Activated naive CD8-positive, alpha-beta T cell treated with anti-CD3 and anti-CD28 coated beads, Interleukin-2, amount 10 ng/mL, durations not matched to agents 7 days and 5 days (primary cell): Measurements from ENCODE around the gene SLC41A1. TPM values are rescaled to one million over a fixed set of nuclear protein-coding genes. Genes with fewer than 3 reads are reported as not detected.

Experiments
- ATAC-seq: fragments of 150-1000 bp; cut with Tn5 transposase; one replicate; pipeline ENCODE4 v1.10.0; 2021; ENCODE audit warnings: low read depth, moderate library complexity
- POLR2A ChIA-PET: fragments of 350-600 bp; sonication (Branson Sonifier 250); formaldehyde crosslinking; loops from one replicate; lab custom pipeline; 2021; ENCODE audit warnings: antibody characterized with exemption; lab: Charles Lee
- DNase-seq: peaks from one replicate; pipeline ENCODE4 v3.0.0; 2021
- H3K27ac Mint-ChIP-seq: one replicate; pipeline ENCODE4 v1.8.0; 2022; ENCODE audit warnings: mild to moderate bottlenecking, mixed read lengths
- H3K27me3 Mint-ChIP-seq: one replicate; pipeline ENCODE4 v1.8.0; 2022; ENCODE audit warnings: mild to moderate bottlenecking, moderate library complexity, mixed read lengths
- H3K36me3 Mint-ChIP-seq: one replicate; pipeline ENCODE4 v1.8.0; 2021; ENCODE audit warnings: mild to moderate bottlenecking, mixed read lengths
- H3K4me1 Mint-ChIP-seq: one replicate; pipeline ENCODE4 v1.8.0; 2021; ENCODE audit warnings: mixed read lengths
- H3K4me3 Mint-ChIP-seq: one replicate; pipeline ENCODE4 v1.8.0; 2022; ENCODE audit warnings: mild to moderate bottlenecking, moderate library complexity, mixed read lengths
- H3K9me3 Mint-ChIP-seq: one replicate; pipeline ENCODE4 v1.8.0; 2021; ENCODE audit warnings: mixed read lengths
- total RNA-seq, 2 experiments: library from RNA; stranded (reverse); gene quantifications; one replicate each; pipeline ENCODE4 v1.2.3, GENCODE V29; 2021

Gene SLC41A1
- total RNA-seq, 2 experiments from 2014 or later, result 16.8 to 19.6 TPM

GRCh38 chr1:205775015-205775716, 37.8 kb downstream of the SLC41A1 start, which contains the start of gene RAB29:
RAB29 (minus strand) TSS chr1:205775482; CDS start chr1:205774956, 526 bp downstream.
- Mint-ChIP-seq H3K27ac (peak within 1 kb of the TSS; percentile 94), H3K27me3 (no peaks in the 10 kb centered on the region), H3K36me3 (peaks cover 15% of the 10 kb centered on the region), H3K4me1 (peaks cover 45% of the 10 kb centered on the region), H3K4me3 (peak within 1 kb of the TSS; percentile 88), H3K9me3 (no peaks in the 10 kb centered on the region)
- POLR2A ChIA-PET, result interaction anchor here (0.5 to 4.9 kb wide), 12 partner anchors 8 to 184 kb away, joined by 3 to 43 read pairs (median 6); partner anchors contain the start of genes ELK4, NUCKS1 and SLC45A3
- ATAC-seq, result peak; percentile 86
- DNase-seq, result peak; percentile 83

DNA sequence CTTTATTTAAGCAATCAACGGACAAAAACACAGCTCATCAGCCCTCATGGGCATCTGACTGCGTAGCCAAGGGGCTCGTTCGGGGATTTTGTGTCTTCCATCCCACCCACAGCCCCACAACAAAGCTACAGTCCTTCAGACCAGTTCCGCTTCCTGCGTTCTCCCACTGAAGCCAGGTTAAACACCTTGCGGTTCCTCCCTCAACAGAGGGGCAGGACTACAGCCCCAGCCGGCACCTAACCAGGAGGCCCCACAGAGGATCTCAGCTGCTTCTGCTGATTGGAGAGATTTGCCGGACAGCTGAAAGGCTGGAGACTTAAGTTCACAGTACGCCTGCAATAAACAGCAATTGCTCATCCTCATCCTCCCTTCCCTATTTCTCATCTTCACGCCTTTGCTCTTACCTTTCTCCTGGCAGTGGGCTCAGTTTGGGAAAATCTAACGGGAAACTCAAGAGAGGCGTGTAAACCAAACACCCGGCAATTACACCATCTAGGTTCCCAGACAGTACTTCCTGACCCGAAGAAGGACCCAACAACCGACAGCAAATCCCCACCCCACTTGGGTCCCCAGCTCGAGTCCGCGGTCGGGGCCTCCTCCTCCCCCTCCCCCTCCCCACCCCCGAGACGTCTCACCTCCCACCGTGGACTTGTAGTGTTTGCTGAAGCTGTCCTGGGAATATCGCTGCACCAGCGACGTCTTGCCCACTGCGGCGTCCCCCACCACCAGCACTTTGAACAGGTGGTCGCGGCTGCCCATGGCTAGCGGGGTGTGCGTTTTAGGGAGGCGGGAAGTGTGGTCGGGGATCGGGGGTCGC, 38.6 kb downstream of the SLC41A1 start:
- Mint-ChIP-seq H3K27ac (peak overlapping the region; percentile 94), H3K9me3 (no peaks in the 10 kb centered on the region), H3K27me3 (no peaks in the 10 kb centered on the region), H3K4me1 (peaks cover 45% of the 10 kb centered on the region), H3K4me3 (peak overlapping the region; percentile 88), H3K36me3 (peaks cover 22% of the 10 kb centered on the region)
- peak; percentile 61 for DNase-seq
- peak; percentile 37 for ATAC-seq
- POLR2A ChIA-PET, result interaction anchor here (0.5 to 4.9 kb wide), 12 partner anchors 8 to 183 kb away, joined by 3 to 43 read pairs (median 6); partner anchors contain the start of genes ELK4, NUCKS1 and SLC45A3

DNA sequence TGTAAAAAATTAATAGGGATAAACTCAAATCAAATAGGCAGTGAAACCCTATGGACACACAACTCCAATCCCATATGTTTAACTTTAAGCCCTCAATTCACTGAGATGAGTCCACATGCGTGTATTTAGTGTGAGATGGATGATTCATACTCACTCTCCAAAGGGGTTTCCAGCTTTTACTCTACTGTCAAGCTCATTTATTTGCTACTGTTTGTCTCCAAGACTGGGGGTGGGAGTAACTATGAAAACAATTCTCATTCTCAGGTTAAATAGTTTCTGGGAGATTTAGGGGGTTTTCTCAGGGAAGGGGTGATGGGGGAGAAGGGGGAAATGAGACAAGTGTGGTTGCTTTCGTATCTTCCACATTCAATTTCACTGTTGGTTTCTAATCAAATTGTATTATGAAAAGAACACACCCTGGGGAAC, 40.4 kb downstream of the SLC41A1 start:
- H3K9me3 Mint-ChIP-seq, result no peaks in the 10 kb centered on the region
- H3K4me1 Mint-ChIP-seq, result peaks cover 42% of the 10 kb centered on the region
- H3K36me3 Mint-ChIP-seq, result peaks cover 33% of the 10 kb centered on the region
- DNase-seq (no peak), ATAC-seq (no peak)
- POLR2A ChIA-PET, result interaction anchor here (0.9 to 1.8 kb wide), 2 partner anchors 17 to 23 kb away, joined by 4 to 13 read pairs; partner anchors contain the start of gene NUCKS1
- no peak overlapping the region for H3K27ac Mint-ChIP-seq
- peak overlapping the region; percentile 26 for H3K4me3 Mint-ChIP-seq
- no peaks in the 10 kb centered on the region for H3K27me3 Mint-ChIP-seq

DNA sequence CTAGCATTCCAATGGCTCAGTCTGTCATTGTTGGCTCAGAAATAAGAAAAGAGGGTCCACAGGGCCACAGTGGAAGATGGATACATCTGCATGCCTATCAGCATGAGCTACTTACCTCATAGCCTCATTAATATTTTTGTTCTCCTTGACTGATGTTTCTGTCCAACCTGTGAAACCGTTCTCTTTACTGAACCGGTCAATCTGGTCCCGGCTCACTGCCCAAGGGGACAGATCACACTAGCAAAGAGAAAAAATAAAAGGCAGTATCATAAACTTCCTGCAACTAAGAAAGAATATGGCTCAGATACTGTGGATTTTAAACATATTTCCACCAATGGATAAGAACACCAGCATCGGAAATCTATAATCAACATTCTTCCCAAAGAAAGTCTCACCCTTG, 42.4 kb downstream of the SLC41A1 start:
- H3K4me1 Mint-ChIP-seq, result peaks cover 44% of the 10 kb centered on the region
- H3K27me3 Mint-ChIP-seq, result no peaks in the 10 kb centered on the region
- ATAC-seq, result no peak
- POLR2A ChIA-PET, result interaction anchor here (0.9 kb wide), 1 partner anchor 21 kb away, joined by 3 read pairs; no protein-coding TSS in a partner anchor
- no peak overlapping the region for H3K4me3 Mint-ChIP-seq
- peaks cover 37% of the 10 kb centered on the region for H3K36me3 Mint-ChIP-seq
- no peak overlapping the region for H3K27ac Mint-ChIP-seq
- DNase-seq, result no peak
- no peaks in the 10 kb centered on the region for H3K9me3 Mint-ChIP-seq

DNA sequence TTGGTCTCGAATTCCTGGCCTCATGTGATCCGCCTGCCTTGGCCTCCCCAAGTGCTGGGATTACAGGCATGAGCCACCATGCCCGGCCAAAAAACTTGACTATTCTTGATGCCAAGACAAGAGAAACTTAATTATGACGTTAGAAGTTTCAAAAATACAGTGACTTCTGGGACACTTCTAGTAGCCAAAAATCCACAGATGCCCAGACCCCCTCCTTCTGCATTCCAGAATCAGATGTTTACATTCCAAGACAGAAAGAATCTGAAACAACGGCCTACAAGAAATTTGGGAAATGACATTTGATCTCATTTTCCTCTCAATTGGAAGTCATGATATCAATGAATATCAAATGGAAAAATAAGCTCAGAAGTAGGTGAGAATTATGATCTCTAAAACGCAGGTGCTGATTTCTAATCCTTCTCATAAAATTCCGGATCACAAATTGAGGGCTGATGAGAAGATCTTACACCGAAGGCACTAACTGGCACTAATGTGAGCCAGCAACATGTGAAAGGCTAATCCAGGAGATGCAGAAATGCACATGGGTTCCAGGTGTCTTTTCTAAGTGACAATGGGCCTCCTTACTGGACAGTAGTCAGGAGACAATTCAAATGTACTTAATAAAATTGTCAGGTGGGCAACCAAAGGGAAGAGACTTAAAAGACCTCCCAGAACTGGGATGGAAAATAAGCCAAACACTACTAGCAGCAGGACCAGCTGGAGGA, 43.2 kb downstream of the SLC41A1 start:
- Mint-ChIP-seq H3K4me3 (no peak overlapping the region), H3K9me3 (no peaks in the 10 kb centered on the region), H3K36me3 (peaks cover 37% of the 10 kb centered on the region), H3K4me1 (peaks cover 40% of the 10 kb centered on the region), H3K27ac (no peak overlapping the region), H3K27me3 (no peaks in the 10 kb centered on the region)
- DNase-seq (no peak), ATAC-seq (no peak)
- POLR2A ChIA-PET, result interaction anchor here (0.9 kb wide), 1 partner anchor 21 kb away, joined by 3 read pairs; no protein-coding TSS in a partner anchor

DNA sequence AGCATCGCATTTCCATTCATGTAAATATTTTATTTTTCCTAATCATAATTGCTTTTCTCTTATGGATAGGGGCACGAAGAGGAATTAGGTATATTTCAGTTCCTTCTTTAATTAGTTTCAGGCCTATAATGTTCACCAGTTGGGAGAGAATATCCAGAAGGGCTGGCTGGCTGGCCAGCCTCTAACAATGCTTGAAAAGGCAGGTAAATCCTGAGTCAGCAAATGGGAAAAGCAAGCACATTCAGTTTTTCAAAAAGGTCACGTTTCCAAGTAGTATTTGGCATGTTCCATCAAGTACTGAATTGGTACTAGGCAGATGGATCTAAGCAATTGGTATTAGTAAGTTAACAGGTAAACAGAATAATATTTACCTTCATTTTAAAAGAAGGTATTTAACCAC, 45.8 kb downstream of the SLC41A1 start:
- ATAC-seq, result no peak
- POLR2A ChIA-PET, result no interaction called here
- no peak overlapping the region for H3K27ac Mint-ChIP-seq
- H3K4me1 Mint-ChIP-seq, result peaks cover 21% of the 10 kb centered on the region
- no peaks in the 10 kb centered on the region for H3K27me3 Mint-ChIP-seq
- no peaks in the 10 kb centered on the region for H3K9me3 Mint-ChIP-seq
- no peak overlapping the region for H3K4me3 Mint-ChIP-seq
- no peak for DNase-seq
- peaks cover 37% of the 10 kb centered on the region for H3K36me3 Mint-ChIP-seq

- Mint-ChIP-seq H3K4me3 (no peak overlapping the region), H3K27me3 (no peaks in the 10 kb centered on the region), H3K27ac (peak overlapping the region; percentile 31), H3K4me1 (peaks cover 15% of the 10 kb centered on the region), H3K9me3 (no peaks in the 10 kb centered on the region), H3K36me3 (peaks cover 36% of the 10 kb centered on the region)
- DNase-seq (no peak), ATAC-seq (no peak)
- POLR2A ChIA-PET, result interaction anchor here (2.5 kb wide), 1 partner anchor 8 kb away, joined by 17 read pairs; the partner anchor contains the start of gene RAB29
Observed at GRCh38 chr1:205766570-205766969, 46.4 kb downstream of the SLC41A1 start.

DNA sequence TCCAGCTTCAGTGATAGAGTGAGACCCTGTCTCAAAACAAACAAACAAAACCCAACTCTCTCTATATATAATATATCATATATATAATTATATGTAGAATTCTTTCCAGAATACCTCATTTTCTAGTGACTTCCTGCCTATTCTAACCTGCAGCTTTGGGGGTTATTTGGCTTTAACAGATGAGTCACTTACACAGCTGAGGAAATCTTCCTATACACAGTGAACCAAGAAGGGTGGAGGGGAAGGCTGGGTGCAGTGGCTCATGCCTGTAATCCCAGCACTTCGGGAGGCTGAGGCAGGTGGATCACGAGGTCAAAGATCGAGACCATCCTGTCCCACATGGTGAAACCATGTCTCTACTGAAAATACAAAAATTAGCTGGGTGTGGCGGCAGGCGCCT, 47.0 kb downstream of the SLC41A1 start:
- no peaks in the 10 kb centered on the region for H3K9me3 Mint-ChIP-seq
- DNase-seq (no peak), ATAC-seq (no peak)
- H3K27ac Mint-ChIP-seq, result peak overlapping the region; percentile 31
- peaks cover 11% of the 10 kb centered on the region for H3K4me1 Mint-ChIP-seq
- no peak overlapping the region for H3K4me3 Mint-ChIP-seq
- H3K27me3 Mint-ChIP-seq, result no peaks in the 10 kb centered on the region
- POLR2A ChIA-PET, result interaction anchor here (1.2 to 2.5 kb wide), 2 partner anchors 9 to 16 kb away, joined by 3 to 17 read pairs; partner anchors contain the start of gene RAB29
- peaks cover 31% of the 10 kb centered on the region for H3K36me3 Mint-ChIP-seq

GRCh38 chr1:205764578-205764977, 48.4 kb downstream of the SLC41A1 start:
- H3K4me1 Mint-ChIP-seq, result peaks cover 9% of the 10 kb centered on the region

GRCh38 chr1:205763980-205764379, 49.0 kb downstream of the SLC41A1 start:
- H3K4me3 Mint-ChIP-seq, result no peak overlapping the region
- H3K27me3 Mint-ChIP-seq, result no peaks in the 10 kb centered on the region
- ATAC-seq, result no peak
- H3K36me3 Mint-ChIP-seq, result peaks cover 12% of the 10 kb centered on the region
- DNase-seq, result no peak
- H3K4me1 Mint-ChIP-seq, result peaks cover 9% of the 10 kb centered on the region
- H3K27ac Mint-ChIP-seq, result no peak overlapping the region
- POLR2A ChIA-PET, result interaction anchor here (1.6 kb wide), 1 partner anchor 10 kb away, joined by 3 read pairs; no protein-coding TSS in a partner anchor
- H3K9me3 Mint-ChIP-seq, result no peaks in the 10 kb centered on the region

More at GRCh38 chr1:205764578-205764977, 48.4 kb downstream of the SLC41A1 start:
- no peak overlapping the region for H3K4me3 Mint-ChIP-seq
- DNase-seq (no peak), ATAC-seq (no peak)
- H3K27me3 Mint-ChIP-seq, result no peaks in the 10 kb centered on the region
- no peak overlapping the region for H3K27ac Mint-ChIP-seq
- no peaks in the 10 kb centered on the region for H3K9me3 Mint-ChIP-seq
- peaks cover 18% of the 10 kb centered on the region for H3K36me3 Mint-ChIP-seq
- POLR2A ChIA-PET, result interaction anchor here (0.7 to 2.5 kb wide), 3 partner anchors 10 to 480 kb away, joined by 3 to 17 read pairs (median 4); partner anchors contain the start of gene RAB29

- Mint-ChIP-seq H3K27me3 (no peaks in the 10 kb centered on the region), H3K27ac (peak overlapping the region; percentile 31), H3K9me3 (no peaks in the 10 kb centered on the region), H3K36me3 (peaks cover 5% of the 10 kb centered on the region), H3K4me1 (no peaks in the 10 kb centered on the region), H3K4me3 (no peak overlapping the region)
- POLR2A ChIA-PET, result no interaction called here
- ATAC-seq (no peak), DNase-seq (no peak)
Observed at GRCh38 chr1:205760606-205761005, 52.4 kb downstream of the SLC41A1 start.

- no peaks in the 10 kb centered on the region for H3K9me3 Mint-ChIP-seq
- peaks cover 3% of the 10 kb centered on the region for H3K36me3 Mint-ChIP-seq
- no peaks in the 10 kb centered on the region for H3K4me1 Mint-ChIP-seq
- POLR2A ChIA-PET, result no interaction called here
- no peak overlapping the region for H3K4me3 Mint-ChIP-seq
- H3K27me3 Mint-ChIP-seq, result no peaks in the 10 kb centered on the region
- no peak overlapping the region for H3K27ac Mint-ChIP-seq
- DNase-seq (no peak), ATAC-seq (no peak)
Observed at GRCh38 chr1:205756552-205756951, 56.4 kb downstream of the SLC41A1 start.
